ENCODE measurements around the gene NCEH1.

DNA sequence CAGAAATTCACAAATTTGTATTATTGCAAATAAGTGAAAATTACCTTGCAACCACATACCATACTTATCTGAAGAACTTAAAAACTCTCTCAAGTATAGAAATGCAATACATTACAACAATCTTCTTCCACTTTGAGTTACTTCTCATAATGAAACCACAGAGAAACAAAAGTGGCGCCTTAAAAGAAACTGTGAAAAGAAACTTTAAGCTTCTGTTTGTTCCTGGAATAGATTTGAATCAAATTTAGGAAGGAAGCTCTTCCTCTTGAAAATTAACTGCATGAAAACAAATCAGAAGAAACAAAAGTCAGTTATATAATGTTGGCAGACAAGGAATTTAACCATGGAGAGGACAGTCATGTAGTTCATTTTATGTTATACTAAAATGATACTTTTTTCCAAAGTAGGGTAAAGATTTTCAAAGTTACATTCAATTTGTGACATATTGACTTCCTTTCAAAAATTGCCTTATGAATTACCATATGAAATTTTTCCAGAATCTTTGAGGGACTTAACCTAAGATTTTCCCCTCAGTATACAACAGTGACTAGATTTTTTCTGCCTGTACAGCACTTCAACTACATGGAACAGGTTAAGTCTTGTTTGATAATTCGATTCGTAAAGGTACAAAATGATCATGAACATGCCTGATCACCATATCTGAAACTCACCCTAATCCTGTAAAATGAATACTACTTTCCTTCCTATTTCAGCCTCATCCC lies 130.0 kb downstream of the NCEH1 start:
- TF ChIP-seq POLR2AphosphoS5 (IDR thresholded peaks at IDR 0.05; ENCODE audit: low read depth, low read length) (no peak), TAF1 (IDR thresholded peaks at IDR 0.05; ENCODE audit: borderline replicate concordance, low read depth, low read length) (no peak)

Data from GM12892 (cell line).